Activated naive CD8-positive, alpha-beta T cell treated with anti-CD3 and anti-CD28 coated beads, Interleukin-2, amount 50 U/mL, for 24 hours (primary cell): ENCODE data around the gene CFAP92.

ENCODE experiments used
- ATAC-seq: fragments of 150-1000 bp; cut with Tn5 transposase; one replicate; pipeline ENCODE4 v1.10.0; 2021
- DNase-seq: peaks from one replicate; pipeline ENCODE4 v3.0.0; 2021
- H3K27ac Mint-ChIP-seq: one replicate; pipeline ENCODE4 v1.8.0; 2021; ENCODE audit warnings: mild to moderate bottlenecking, mixed read lengths
- H3K27me3 Mint-ChIP-seq: one replicate; pipeline ENCODE4 v1.8.0; 2021; ENCODE audit warnings: mixed read lengths
- H3K36me3 Mint-ChIP-seq: one replicate; pipeline ENCODE4 v1.8.0; 2021; ENCODE audit warnings: low read depth, mixed read lengths
- H3K4me1 Mint-ChIP-seq: one replicate; pipeline ENCODE4 v1.8.0; 2021; ENCODE audit warnings: mixed read lengths
- H3K4me3 Mint-ChIP-seq: one replicate; pipeline ENCODE4 v1.8.0; 2021; ENCODE audit warnings: mild to moderate bottlenecking, moderate library complexity, mixed read lengths
- H3K9me3 Mint-ChIP-seq: one replicate; pipeline ENCODE4 v1.8.0; 2021; ENCODE audit warnings: mixed read lengths

CFAP92 gene

DNA sequence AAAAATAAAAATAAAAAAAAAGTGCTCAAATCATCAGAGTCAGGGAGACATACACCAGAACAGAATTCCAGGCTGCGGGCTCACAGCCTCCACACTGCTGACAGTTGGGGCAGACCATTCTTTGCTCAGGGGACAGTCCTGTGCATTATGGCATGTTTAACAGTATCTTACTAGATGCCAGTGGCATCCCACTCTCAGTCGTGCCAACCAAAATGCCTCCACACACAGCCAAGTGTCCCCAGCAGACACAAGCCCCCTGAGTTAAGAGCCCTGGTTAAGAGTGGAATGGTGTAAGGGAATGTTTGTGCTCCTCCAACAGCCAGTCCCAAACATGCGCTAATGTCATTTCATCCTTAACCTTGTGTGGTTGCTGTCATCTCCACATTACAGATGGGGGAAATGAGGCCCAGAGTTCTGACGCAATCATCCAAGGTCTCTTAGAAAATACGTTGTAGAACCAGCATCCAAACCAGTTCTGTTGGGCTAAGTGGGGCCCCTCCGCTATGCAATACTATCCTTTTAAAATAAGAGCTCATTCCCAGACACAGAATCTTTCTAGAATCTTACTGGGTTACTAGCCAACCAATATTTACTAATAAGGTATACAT is 26.0 kb downstream of the CFAP92 start:
- Mint-ChIP-seq H3K27me3 (no peaks in the 10 kb centered on the region), H3K9me3 (no peaks in the 10 kb centered on the region), H3K36me3 (no peaks in the 10 kb centered on the region), H3K4me3 (no peak overlapping the region), H3K27ac (no peak overlapping the region), H3K4me1 (peaks cover 10% of the 10 kb centered on the region)
- no peak for DNase-seq
- ATAC-seq: no peak

GRCh38 chr3:128965818-128966217 is 28.1 kb downstream of the CFAP92 start:
- no peak for ATAC-seq
- H3K36me3 Mint-ChIP-seq: no peaks in the 10 kb centered on the region
- H3K4me3 Mint-ChIP-seq: no peak overlapping the region
- peaks cover 1% of the 10 kb centered on the region for H3K27me3 Mint-ChIP-seq
- H3K4me1 Mint-ChIP-seq: peaks cover 8% of the 10 kb centered on the region
- H3K27ac Mint-ChIP-seq: no peak overlapping the region
- DNase-seq: no peak
- no peaks in the 10 kb centered on the region for H3K9me3 Mint-ChIP-seq

- no peak overlapping the region for H3K27ac Mint-ChIP-seq
- peaks cover 2% of the 10 kb centered on the region for H3K4me1 Mint-ChIP-seq
These were observed 28.6 kb downstream of the CFAP92 start for GRCh38 chr3:128965280-128965679.

DNA sequence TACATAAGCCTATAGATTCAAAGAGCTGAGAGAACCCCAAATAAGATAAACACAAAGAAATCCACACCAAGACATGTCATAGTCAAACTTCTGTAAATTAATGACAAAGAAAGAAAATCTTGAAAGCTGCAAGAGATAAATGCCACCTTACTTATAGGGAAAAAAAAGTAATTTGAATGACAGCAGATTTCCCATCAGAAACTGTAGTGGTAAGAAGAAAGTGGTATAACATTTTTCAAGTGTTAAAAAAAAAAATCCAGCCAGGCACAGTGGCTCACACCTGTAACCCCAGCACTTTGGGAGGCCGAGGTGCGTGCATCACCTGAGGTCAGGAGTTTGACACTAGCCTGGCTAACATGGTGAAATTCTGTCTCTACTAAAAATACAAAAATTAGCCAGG is 37.4 kb downstream of the CFAP92 start:
- H3K4me3 Mint-ChIP-seq: no peak overlapping the region
- DNase-seq: no peak
- no peaks in the 10 kb centered on the region for H3K9me3 Mint-ChIP-seq
- H3K27me3 Mint-ChIP-seq: peaks cover 3% of the 10 kb centered on the region
- ATAC-seq: no peak
- no peaks in the 10 kb centered on the region for H3K36me3 Mint-ChIP-seq
- no peaks in the 10 kb centered on the region for H3K4me1 Mint-ChIP-seq
- H3K27ac Mint-ChIP-seq: no peak overlapping the region

More at GRCh38 chr3:128965280-128965679, 28.6 kb downstream of the CFAP92 start:
- Mint-ChIP-seq H3K36me3 (no peaks in the 10 kb centered on the region), H3K9me3 (no peaks in the 10 kb centered on the region), H3K27me3 (peaks cover 3% of the 10 kb centered on the region), H3K4me3 (no peak overlapping the region)
- ATAC-seq (no peak), DNase-seq (no peak)

DNA sequence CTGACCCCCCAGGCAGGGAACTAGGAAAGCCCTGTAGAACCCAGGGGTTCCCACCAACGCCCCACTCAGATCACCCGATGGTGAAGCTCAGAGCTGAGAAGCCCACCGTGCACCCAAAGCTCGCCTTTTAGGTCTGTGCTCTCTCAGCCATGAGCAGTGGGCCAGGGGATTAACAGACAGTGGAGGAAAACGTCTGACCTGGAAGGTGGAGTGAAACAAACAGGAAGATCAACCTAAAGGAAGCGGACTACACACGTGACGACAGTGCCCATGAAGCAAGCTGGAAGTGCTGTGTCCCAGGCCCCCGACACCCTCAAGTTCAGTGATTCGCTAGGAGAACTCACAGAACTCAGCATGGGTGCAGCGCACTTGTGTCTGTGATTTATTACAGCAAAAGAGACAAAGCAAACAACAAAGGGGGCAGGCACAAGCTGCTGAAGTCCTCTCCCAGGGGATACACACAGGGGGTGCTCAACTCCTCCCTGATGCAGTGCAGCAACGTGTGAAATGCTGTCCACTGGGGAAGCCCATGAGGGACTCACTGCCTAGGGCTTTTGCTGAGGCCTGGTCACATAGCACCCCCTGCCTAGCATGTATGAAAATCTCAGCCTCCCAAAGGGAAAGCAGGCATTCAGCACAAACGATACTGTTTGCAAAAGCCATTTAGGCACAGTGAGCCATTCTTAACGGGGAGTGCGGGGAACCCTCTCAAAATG is 43.5 kb downstream of the CFAP92 start:
- H3K4me1 Mint-ChIP-seq: no peaks in the 10 kb centered on the region

DNA sequence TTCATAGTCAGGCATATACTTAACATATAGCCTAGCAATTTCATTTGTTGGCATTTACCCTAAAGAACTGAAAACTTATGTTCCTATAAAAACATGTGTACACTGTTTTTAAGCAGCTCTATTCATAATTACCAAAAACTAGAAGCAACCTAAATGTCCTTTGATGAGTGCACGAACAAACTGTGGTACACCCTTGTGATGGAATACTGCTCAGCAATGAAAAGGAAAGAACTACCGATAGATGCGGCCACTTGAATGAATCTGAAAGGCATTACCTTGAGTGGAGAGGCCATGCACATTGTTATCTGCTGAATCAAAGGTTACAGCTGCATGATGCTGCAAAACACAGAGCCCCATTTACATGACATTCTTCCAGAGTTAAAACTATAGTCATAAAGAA is 44.7 kb downstream of the CFAP92 start:
- Mint-ChIP-seq H3K27me3 (no peaks in the 10 kb centered on the region), H3K9me3 (no peaks in the 10 kb centered on the region), H3K4me1 (no peaks in the 10 kb centered on the region), H3K4me3 (no peak overlapping the region), H3K36me3 (no peaks in the 10 kb centered on the region), H3K27ac (no peak overlapping the region)
- DNase-seq (no peak), ATAC-seq (no peak)

More for the DNA sequence above, 43.5 kb downstream of the CFAP92 start:
- Mint-ChIP-seq H3K9me3 (no peaks in the 10 kb centered on the region), H3K4me3 (no peak overlapping the region), H3K27me3 (no peaks in the 10 kb centered on the region), H3K36me3 (no peaks in the 10 kb centered on the region), H3K27ac (no peak overlapping the region)
- DNase-seq: peak; percentile 12
- ATAC-seq: peak; percentile 61

DNA sequence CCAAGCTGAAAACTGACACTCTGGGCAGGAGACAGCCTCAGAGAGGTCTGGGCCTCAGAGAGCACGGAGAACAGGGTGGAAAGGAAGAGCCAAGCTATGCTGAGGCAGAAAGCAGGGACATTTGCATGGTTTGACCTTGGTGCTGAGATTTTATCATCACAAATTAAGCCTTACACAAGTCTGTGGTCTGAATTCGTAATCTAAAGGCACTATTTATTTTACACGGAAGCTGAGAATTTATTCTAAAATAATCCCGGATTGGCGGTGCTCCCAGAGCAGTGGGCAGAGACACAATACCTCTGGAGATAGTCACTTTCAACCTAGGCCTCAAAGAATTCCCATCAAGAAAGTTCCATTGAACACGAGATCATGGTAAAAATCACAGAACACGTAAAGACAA is 47.5 kb downstream of the CFAP92 start:
- ATAC-seq (no peak), DNase-seq (no peak)
- Mint-ChIP-seq H3K9me3 (no peaks in the 10 kb centered on the region), H3K27me3 (no peaks in the 10 kb centered on the region), H3K36me3 (no peaks in the 10 kb centered on the region), H3K4me3 (no peak overlapping the region), H3K27ac (no peak overlapping the region), H3K4me1 (no peaks in the 10 kb centered on the region)

DNA sequence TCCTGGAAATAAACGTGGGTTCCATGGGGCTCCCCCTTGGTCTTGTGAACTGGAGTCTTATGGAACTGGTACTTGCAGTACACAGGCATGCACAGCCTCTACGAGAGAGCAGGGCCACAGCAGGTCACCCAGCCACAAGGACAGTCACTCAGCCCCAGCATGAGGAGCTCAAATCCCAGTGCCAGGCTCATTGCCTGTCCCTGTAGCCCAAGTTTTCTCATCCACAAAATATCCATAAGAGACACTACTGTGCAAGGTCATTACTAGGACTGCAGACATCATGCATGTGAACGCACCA is 48.0 kb downstream of the CFAP92 start:
- no peaks in the 10 kb centered on the region for H3K27me3 Mint-ChIP-seq
- ATAC-seq (no peak), DNase-seq (no peak)
- no peaks in the 10 kb centered on the region for H3K4me1 Mint-ChIP-seq
- no peaks in the 10 kb centered on the region for H3K9me3 Mint-ChIP-seq
- no peak overlapping the region for H3K4me3 Mint-ChIP-seq
- H3K27ac Mint-ChIP-seq: no peak overlapping the region
- H3K36me3 Mint-ChIP-seq: no peaks in the 10 kb centered on the region

- DNase-seq (no peak), ATAC-seq (no peak)
- Mint-ChIP-seq H3K4me3 (no peak overlapping the region), H3K9me3 (no peaks in the 10 kb centered on the region), H3K4me1 (no peaks in the 10 kb centered on the region), H3K27me3 (no peaks in the 10 kb centered on the region), H3K36me3 (no peaks in the 10 kb centered on the region), H3K27ac (no peak overlapping the region)
These were observed 48.6 kb downstream of the CFAP92 start for GRCh38 chr3:128945041-128945877.

DNA sequence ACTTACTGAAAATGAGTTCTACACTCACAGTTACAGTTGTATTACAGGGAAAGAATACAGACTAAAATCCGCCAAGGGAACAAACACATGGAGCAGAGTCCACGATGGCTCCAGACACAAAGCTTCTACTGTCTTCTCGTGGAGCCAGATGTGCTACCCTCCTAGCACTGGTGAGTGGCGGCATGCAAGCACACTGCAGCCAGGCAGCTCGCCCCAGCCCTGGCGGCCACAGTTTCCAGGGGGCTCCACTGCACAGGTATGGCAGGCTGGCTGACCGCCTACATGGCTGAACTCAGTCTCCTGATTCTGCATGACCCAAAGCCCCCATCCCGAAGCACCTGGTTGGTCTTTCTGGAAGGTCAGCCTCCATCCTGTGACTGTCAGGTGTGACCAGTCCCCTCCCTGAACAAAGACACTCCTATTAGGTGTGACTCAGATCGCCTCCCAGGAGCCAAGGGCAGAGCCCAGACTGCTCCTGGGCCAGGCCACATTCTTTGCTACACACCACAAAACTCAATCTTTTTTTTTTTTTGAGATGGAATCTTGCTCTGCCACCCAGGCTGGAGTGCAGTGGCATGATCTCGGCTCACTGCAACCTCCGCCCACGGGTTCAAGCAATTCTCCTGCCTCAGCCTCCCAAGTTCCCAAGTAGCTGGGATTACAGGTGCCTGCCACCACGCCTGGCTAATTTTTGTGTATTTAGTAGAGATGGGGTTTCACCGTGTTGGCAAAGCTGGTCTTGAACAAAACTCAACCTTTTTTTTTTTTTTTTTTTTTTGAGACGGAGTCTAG is 51.5 kb downstream of the CFAP92 start:
- Mint-ChIP-seq H3K27me3 (no peaks in the 10 kb centered on the region), H3K4me3 (no peak overlapping the region), H3K36me3 (no peaks in the 10 kb centered on the region), H3K27ac (no peak overlapping the region), H3K9me3 (no peaks in the 10 kb centered on the region), H3K4me1 (no peaks in the 10 kb centered on the region)
- no peak for DNase-seq
- no peak for ATAC-seq

DNA sequence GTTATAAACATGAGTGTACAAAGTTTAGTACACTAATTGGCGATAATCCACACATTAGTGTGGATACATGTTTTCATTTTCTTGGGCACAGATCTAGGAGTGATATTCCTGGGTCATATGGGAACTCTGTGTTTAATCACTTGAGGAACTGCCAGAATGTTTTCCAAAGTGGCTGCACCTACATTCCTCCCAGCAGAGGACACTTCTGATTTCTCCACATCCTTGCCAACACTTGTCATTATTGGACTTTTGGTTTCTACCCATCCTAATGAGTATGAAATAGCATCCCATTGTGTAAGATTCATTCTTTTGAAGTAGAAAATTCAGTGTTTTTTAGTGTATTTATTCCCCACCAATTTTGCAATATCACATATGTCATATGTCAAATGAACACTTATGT is 53.6 kb downstream of the CFAP92 start:
- Mint-ChIP-seq H3K9me3 (no peaks in the 10 kb centered on the region), H3K4me3 (no peak overlapping the region)

DNA sequence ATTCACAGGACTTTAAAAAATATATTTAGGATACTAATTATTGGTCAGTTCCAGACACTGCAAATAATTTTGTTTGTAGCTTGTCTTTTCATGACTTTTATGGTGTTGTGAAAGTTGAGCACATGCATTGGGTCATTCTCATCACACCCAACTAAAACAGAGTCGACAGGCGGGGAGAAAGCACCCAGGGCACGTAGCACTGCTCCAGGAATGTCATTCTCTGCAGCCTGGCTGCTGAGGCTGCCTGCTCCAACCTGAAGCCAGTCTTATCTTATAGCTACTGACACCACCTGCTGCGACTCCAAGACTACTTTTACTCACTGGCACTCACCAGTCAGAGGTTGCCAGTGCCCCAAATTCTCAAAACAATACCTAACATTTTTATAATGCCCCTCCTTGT is 57.5 kb downstream of the CFAP92 start:
- DNase-seq (no peak), ATAC-seq (no peak)
- H3K4me3 Mint-ChIP-seq: no peak overlapping the region
- no peaks in the 10 kb centered on the region for H3K9me3 Mint-ChIP-seq
- no peaks in the 10 kb centered on the region for H3K36me3 Mint-ChIP-seq
- no peak overlapping the region for H3K27ac Mint-ChIP-seq
- H3K4me1 Mint-ChIP-seq: no peaks in the 10 kb centered on the region
- no peaks in the 10 kb centered on the region for H3K27me3 Mint-ChIP-seq

More for the DNA sequence above, 53.6 kb downstream of the CFAP92 start:
- no peaks in the 10 kb centered on the region for H3K27me3 Mint-ChIP-seq
- ATAC-seq (no peak), DNase-seq (no peak)
- no peaks in the 10 kb centered on the region for H3K36me3 Mint-ChIP-seq
- no peak overlapping the region for H3K27ac Mint-ChIP-seq
- H3K4me1 Mint-ChIP-seq: no peaks in the 10 kb centered on the region

GRCh38 chr3:128935922-128936321 is 58.0 kb downstream of the CFAP92 start:
- ATAC-seq (no peak), DNase-seq (no peak)
- Mint-ChIP-seq H3K4me1 (no peaks in the 10 kb centered on the region), H3K9me3 (no peaks in the 10 kb centered on the region), H3K27me3 (no peaks in the 10 kb centered on the region), H3K36me3 (no peaks in the 10 kb centered on the region), H3K27ac (no peak overlapping the region), H3K4me3 (no peak overlapping the region)

GRCh38 chr3:128933922-128934253 is 60.0 kb downstream of the CFAP92 start:
- Mint-ChIP-seq H3K4me3 (no peak overlapping the region), H3K36me3 (no peaks in the 10 kb centered on the region), H3K27ac (no peak overlapping the region), H3K27me3 (no peaks in the 10 kb centered on the region), H3K9me3 (no peaks in the 10 kb centered on the region), H3K4me1 (no peaks in the 10 kb centered on the region)
- ATAC-seq (no peak), DNase-seq (no peak)
